Cerebellar cortex (tissue), 1 donor: ENCODE results near the gene RAD54L.
"Not testable (repeated sequence)": the region's sequence is repeated elsewhere in the genome, so short reads cannot be mapped to it uniquely, and the experiment has no call there.

Source experiments
- DNase-seq: peaks from one replicate; pipeline ENCODE4 v3.0.0-alpha.2; 2015; ENCODE audit warnings: low spot score

Gene RAD54L

GRCh38 chr1:46319960-46320914, 72.7 kb downstream of the RAD54L start:
- not testable (repeated sequence) for DNase-seq

- DNase-seq = not testable (repeated sequence)
These were observed 74.6 kb downstream of the RAD54L start for GRCh38 chr1:46322191-46322590.

GRCh38 chr1:46325285-46326076, 77.9 kb downstream of the RAD54L start:
- not testable (repeated sequence) for DNase-seq
